WTC11 (cell line): Measurements from ENCODE around the gene USP10. TPM values are rescaled to one million over a fixed set of nuclear protein-coding genes. Genes with fewer than 3 reads are reported as not detected.

Experiments used
- ATAC-seq: fragments of 200-7000 bp; cut with Tn5 transposase; 2 replicates; pipeline ENCODE4 v1.10.0; 2021; ENCODE audit warnings: mild to moderate bottlenecking, moderate library complexity
- CTCF ChIA-PET: fragments of 300-600 bp; sonication (Branson Sonifier 250); formaldehyde crosslinking; loops from one replicate; lab custom pipeline; 2021; ENCODE audit warnings: antibody characterized with exemption; lab: Charles Lee
- POLR2A ChIA-PET: fragments of 350-600 bp; sonication (Branson Sonifier 250); formaldehyde crosslinking; loops from one replicate; lab custom pipeline; 2021; ENCODE audit warnings: antibody characterized with exemption; lab: Charles Lee
- DNase-seq: peaks from one replicate; pipeline ENCODE4 v3.0.0; 2021; ENCODE audit warnings: low spot score
- H3K27ac Mint-ChIP-seq: 2 replicates; pipeline ENCODE4 v1.8.0; 2021; ENCODE audit warnings: mixed read lengths
- H3K27me3 Mint-ChIP-seq: 2 replicates; pipeline ENCODE4 v1.8.0; 2021; ENCODE audit warnings: low read depth, mild to moderate bottlenecking, moderate library complexity, mixed read lengths
- H3K36me3 Mint-ChIP-seq: 2 replicates; pipeline ENCODE4 v1.8.0; 2021; ENCODE audit warnings: mixed read lengths
- H3K4me1 Mint-ChIP-seq: 2 replicates; pipeline ENCODE4 v1.8.0; 2022; ENCODE audit warnings: mixed read lengths
- H3K4me3 Mint-ChIP-seq: 2 replicates; pipeline ENCODE4 v1.8.0; 2021; ENCODE audit warnings: mild to moderate bottlenecking, moderate library complexity, mixed read lengths
- H3K9me3 Mint-ChIP-seq: 2 replicates; pipeline ENCODE4 v1.8.0; 2021; ENCODE audit warnings: mixed read lengths
- CREB1 ChIP-seq: sonication (generic); formaldehyde crosslinking; IDR thresholded peaks from 2 replicates; pipeline ENCODE4 v1.8.0; 2023; ENCODE audit warnings: mild to moderate bottlenecking, missing genetic modification reagents
- EMX1 ChIP-seq: fragments of 250-450 bp; sonication (Bioruptor Pico); IDR thresholded peaks from 2 replicates; pipeline ENCODE4 v1.8.0; 2021; ENCODE audit warnings: mild to moderate bottlenecking
- ESRRA ChIP-seq: sonication (generic); formaldehyde crosslinking; IDR thresholded peaks from 2 replicates; pipeline ENCODE4 v1.8.1; 2022; ENCODE audit warnings: mild to moderate bottlenecking, missing genetic modification reagents, borderline replicate concordance
- ETV6 ChIP-seq: sonication (generic); formaldehyde crosslinking; IDR thresholded peaks from 2 replicates; pipeline ENCODE4 v1.8.1; 2022; ENCODE audit warnings: mild to moderate bottlenecking, missing genetic modification reagents
- FOXJ3 ChIP-seq: sonication (generic); formaldehyde crosslinking; IDR thresholded peaks from 2 replicates; pipeline ENCODE4 v1.9.0; 2021; ENCODE audit warnings: missing genetic modification reagents, mild to moderate bottlenecking, borderline replicate concordance
- FOXK1 ChIP-seq: sonication (generic); formaldehyde crosslinking; IDR thresholded peaks from 2 replicates; pipeline ENCODE4 v1.8.0; 2022; ENCODE audit warnings: mild to moderate bottlenecking, moderate library complexity, missing genetic modification reagents
- FOXP1 ChIP-seq: sonication (generic); formaldehyde crosslinking; IDR thresholded peaks from 2 replicates; pipeline ENCODE4 v1.8.0; 2022; ENCODE audit warnings: missing genetic modification reagents, mild to moderate bottlenecking, moderate library complexity, borderline replicate concordance
- FOXP4 ChIP-seq: sonication (generic); formaldehyde crosslinking; IDR thresholded peaks from 2 replicates; pipeline ENCODE4 v1.8.0; 2022; ENCODE audit warnings: mild to moderate bottlenecking, missing genetic modification reagents
- GABPB1 ChIP-seq: sonication (generic); formaldehyde crosslinking; IDR thresholded peaks from 2 replicates; pipeline ENCODE4 v1.8.1; 2023; ENCODE audit warnings: mild to moderate bottlenecking, missing genetic modification reagents
- HMGA2 ChIP-seq: fragments of 250-450 bp; sonication (Bioruptor Pico); IDR thresholded peaks from 2 replicates; pipeline ENCODE4 v1.4.0; 2021; ENCODE audit warnings: mild to moderate bottlenecking, moderate library complexity
- JUN ChIP-seq: sonication (generic); formaldehyde crosslinking; IDR thresholded peaks from 2 replicates; pipeline ENCODE4 v1.8.0; 2023; ENCODE audit warnings: mild to moderate bottlenecking, missing genetic modification reagents
- MXD4 ChIP-seq: fragments of 250-450 bp; sonication (Bioruptor Pico); IDR thresholded peaks from 2 replicates; pipeline ENCODE4 v1.8.0; 2021; ENCODE audit warnings: mild to moderate bottlenecking, moderate library complexity, borderline replicate concordance
- MYBL2 ChIP-seq: sonication (generic); formaldehyde crosslinking; IDR thresholded peaks from 2 replicates; pipeline ENCODE4 v1.8.1; 2023; ENCODE audit warnings: mild to moderate bottlenecking, moderate library complexity, missing genetic modification reagents
- NR2C2 ChIP-seq: sonication (generic); formaldehyde crosslinking; IDR thresholded peaks from 2 replicates; pipeline ENCODE4 v1.8.0; 2022; ENCODE audit warnings: mild to moderate bottlenecking, missing genetic modification reagents
- PRRX2 ChIP-seq: fragments of 250-450 bp; sonication (Bioruptor Pico); IDR thresholded peaks from 2 replicates; pipeline ENCODE4 v1.8.0; 2021; ENCODE audit warnings: mild to moderate bottlenecking
- RORB ChIP-seq: fragments of 250-450 bp; sonication (Bioruptor Pico); IDR thresholded peaks from 2 replicates; pipeline ENCODE4 v1.9.0; 2021; ENCODE audit warnings: mild to moderate bottlenecking
- SMAD3 ChIP-seq: sonication (generic); formaldehyde crosslinking; IDR thresholded peaks from 2 replicates; pipeline ENCODE4 v1.8.0; 2022; ENCODE audit warnings: missing genetic modification reagents, mild to moderate bottlenecking, borderline replicate concordance
- TEAD4 ChIP-seq: sonication (generic); formaldehyde crosslinking; IDR thresholded peaks from 2 replicates; pipeline ENCODE4 v1.8.0; 2022; ENCODE audit warnings: mild to moderate bottlenecking, missing genetic modification reagents
- ZBTB21 ChIP-seq: sonication (generic); formaldehyde crosslinking; IDR thresholded peaks from 2 replicates; pipeline ENCODE4 v1.8.1; 2023; ENCODE audit warnings: mild to moderate bottlenecking, missing genetic modification reagents, borderline replicate concordance
- ZNF263 ChIP-seq: sonication (generic); formaldehyde crosslinking; IDR thresholded peaks from 2 replicates; pipeline ENCODE4 v1.8.1; 2022; ENCODE audit warnings: low read depth, mild to moderate bottlenecking, moderate library complexity, missing genetic modification reagents
- ZNF396 ChIP-seq: fragments of 250-450 bp; sonication (Bioruptor Pico); IDR thresholded peaks from 2 replicates; pipeline ENCODE4 v1.8.0; 2021; ENCODE audit warnings: mild to moderate bottlenecking, moderate library complexity, borderline replicate concordance
- ZSCAN18 ChIP-seq: fragments of 250-450 bp; sonication (Bioruptor Pico); IDR thresholded peaks from 2 replicates; pipeline ENCODE4 v2.1.2; 2022; ENCODE audit warnings: mild to moderate bottlenecking, moderate library complexity
- total RNA-seq: library from RNA; stranded (reverse); gene quantifications from 3 replicates; pipeline ENCODE4 v1.2.3, GENCODE V29; 2021
- TF ChIP-seq, protein P1 (sequence below): fragments of 250-450 bp; sonication (Bioruptor Pico); IDR thresholded peaks from 2 replicates; pipeline ENCODE4 v1.9.0; 2021; ENCODE audit warnings: mild to moderate bottlenecking, borderline replicate concordance
- TF ChIP-seq, protein P2 (sequence below): sonication (generic); formaldehyde crosslinking; IDR thresholded peaks from 2 replicates; pipeline ENCODE4 v1.8.0; 2022; ENCODE audit warnings: mild to moderate bottlenecking, missing genetic modification reagents
- TF ChIP-seq, protein P3 (sequence below): sonication (generic); formaldehyde crosslinking; conservative IDR thresholded peaks from 2 replicates; pipeline ENCODE4 v1.8.1; 2022; ENCODE audit warnings: mild to moderate bottlenecking, missing genetic modification reagents
- TF ChIP-seq, protein P4 (sequence below): sonication (generic); formaldehyde crosslinking; IDR thresholded peaks from 2 replicates; pipeline ENCODE4 v1.8.1; 2023; ENCODE audit warnings: mild to moderate bottlenecking, moderate library complexity, missing genetic modification reagents

Gene USP10
- total RNA-seq, 1 experiment from 2014 or later, result 138 TPM

- Mint-ChIP-seq H3K4me3 (no peak overlapping the region), H3K27ac (peak overlapping the region; percentile 93)
Measured at GRCh38 chr16:84737192-84738011, 37.6 kb downstream of the USP10 start.

DNA sequence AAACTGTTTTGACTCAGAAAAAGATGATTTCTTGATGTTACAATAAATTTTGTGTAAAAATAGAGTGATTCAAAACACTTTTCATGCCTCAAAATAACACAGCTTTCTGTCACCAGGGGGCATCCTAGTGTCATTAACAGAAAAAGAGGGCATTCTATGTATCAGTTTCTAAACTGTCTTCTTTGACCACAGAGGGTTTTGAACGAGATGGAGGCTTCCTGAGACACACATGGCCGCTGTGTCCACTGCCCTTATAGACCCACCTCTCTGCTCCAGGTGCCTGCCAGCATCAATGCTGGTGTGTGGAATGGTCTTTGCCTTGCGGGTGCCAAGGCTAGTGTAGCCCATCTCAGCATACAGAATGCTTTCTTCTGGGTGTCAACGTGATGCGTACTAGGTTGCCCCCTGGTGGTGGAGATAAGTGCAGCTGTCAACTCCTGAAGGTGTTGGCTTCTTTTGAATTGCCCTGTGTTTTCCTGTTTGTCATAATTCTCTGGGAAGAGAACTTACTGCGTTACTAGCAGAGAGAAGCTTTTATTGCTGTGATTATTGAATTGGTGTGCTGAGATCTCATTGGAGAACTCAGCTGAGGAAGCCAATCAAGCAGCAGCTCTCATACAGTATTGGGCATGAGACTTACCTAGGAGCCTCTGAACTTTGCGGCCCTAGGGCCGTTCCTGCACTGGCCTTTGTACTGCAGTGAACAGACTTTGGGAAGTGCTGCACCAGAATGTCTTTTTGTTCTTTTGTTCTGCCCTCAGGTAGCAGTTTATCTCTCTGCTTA lies 38.6 kb downstream of the USP10 start:
- ChIA-PET CTCF (interaction anchor here (0.6 to 6.1 kb wide), 46 partner anchors 9 to 1192 kb away, joined by 3 to 86 read pairs (median 5); partner anchors contain the start of gene CRISPLD2), POLR2A (interaction anchor here (1.5 kb wide), 1 partner anchor 66 kb away, joined by 4 read pairs; no protein-coding TSS in a partner anchor)
- H3K27ac Mint-ChIP-seq, result 0 out of 2 replicates have a peak overlapping the region, but pooled peaks have one; percentile 89
- no peak overlapping the region for H3K4me3 Mint-ChIP-seq
- peak; percentile 70 for ATAC-seq
- no peaks in the 10 kb centered on the region for H3K9me3 Mint-ChIP-seq
- H3K27me3 Mint-ChIP-seq, result no peaks in the 10 kb centered on the region
- peaks cover 88% of the 10 kb centered on the region for H3K4me1 Mint-ChIP-seq
- H3K36me3 Mint-ChIP-seq, result 0 out of 2 replicates have a peak, but pooled peaks cover 3% of the 10 kb centered on the region
- DNase-seq, result peak; percentile 82
- TF ChIP-seq NR2C2 (no peak), HMGA2 (CRISPR knock-in tag) (no peak), RORB (CRISPR knock-in tag) (no peak), FOXP4 (CRISPR knock-in tag) (0 out of 2 replicates have a peak, but pooled peaks have one; percentile 23), MXD4 (CRISPR knock-in tag) (no peak), ETV6 (CRISPR knock-in tag) (peak; percentile 50; the same call in 1 of the 2 replicates), GABPB1 (peak; percentile 30; the same call in 1 of the 2 replicates), ESRRA (CRISPR knock-in tag) (no peak), JUN (CRISPR knock-in tag) (no peak)
- TF ChIP-seq, protein P1, sequence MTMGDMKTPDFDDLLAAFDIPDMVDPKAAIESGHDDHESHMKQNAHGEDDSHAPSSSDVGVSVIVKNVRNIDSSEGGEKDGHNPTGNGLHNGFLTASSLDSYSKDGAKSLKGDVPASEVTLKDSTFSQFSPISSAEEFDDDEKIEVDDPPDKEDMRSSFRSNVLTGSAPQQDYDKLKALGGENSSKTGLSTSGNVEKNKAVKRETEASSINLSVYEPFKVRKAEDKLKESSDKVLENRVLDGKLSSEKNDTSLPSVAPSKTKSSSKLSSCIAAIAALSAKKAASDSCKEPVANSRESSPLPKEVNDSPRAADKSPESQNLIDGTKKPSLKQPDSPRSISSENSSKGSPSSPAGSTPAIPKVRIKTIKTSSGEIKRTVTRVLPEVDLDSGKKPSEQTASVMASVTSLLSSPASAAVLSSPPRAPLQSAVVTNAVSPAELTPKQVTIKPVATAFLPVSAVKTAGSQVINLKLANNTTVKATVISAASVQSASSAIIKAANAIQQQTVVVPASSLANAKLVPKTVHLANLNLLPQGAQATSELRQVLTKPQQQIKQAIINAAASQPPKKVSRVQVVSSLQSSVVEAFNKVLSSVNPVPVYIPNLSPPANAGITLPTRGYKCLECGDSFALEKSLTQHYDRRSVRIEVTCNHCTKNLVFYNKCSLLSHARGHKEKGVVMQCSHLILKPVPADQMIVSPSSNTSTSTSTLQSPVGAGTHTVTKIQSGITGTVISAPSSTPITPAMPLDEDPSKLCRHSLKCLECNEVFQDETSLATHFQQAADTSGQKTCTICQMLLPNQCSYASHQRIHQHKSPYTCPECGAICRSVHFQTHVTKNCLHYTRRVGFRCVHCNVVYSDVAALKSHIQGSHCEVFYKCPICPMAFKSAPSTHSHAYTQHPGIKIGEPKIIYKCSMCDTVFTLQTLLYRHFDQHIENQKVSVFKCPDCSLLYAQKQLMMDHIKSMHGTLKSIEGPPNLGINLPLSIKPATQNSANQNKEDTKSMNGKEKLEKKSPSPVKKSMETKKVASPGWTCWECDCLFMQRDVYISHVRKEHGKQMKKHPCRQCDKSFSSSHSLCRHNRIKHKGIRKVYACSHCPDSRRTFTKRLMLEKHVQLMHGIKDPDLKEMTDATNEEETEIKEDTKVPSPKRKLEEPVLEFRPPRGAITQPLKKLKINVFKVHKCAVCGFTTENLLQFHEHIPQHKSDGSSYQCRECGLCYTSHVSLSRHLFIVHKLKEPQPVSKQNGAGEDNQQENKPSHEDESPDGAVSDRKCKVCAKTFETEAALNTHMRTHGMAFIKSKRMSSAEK (CRISPR knock-in tag), result no peak

More at GRCh38 chr16:84737192-84738011, 37.6 kb downstream of the USP10 start:
- DNase-seq (no peak), ATAC-seq (no peak)
- POLR2A ChIA-PET, result interaction anchor here (1.5 kb wide), 1 partner anchor 65 kb away, joined by 4 read pairs; no protein-coding TSS in a partner anchor
- Mint-ChIP-seq H3K27me3 (no peaks in the 10 kb centered on the region), H3K36me3 (0 out of 2 replicates have a peak, but pooled peaks cover 3% of the 10 kb centered on the region), H3K9me3 (no peaks in the 10 kb centered on the region), H3K4me1 (peaks cover 88% of the 10 kb centered on the region)
- TF ChIP-seq, protein P2, sequence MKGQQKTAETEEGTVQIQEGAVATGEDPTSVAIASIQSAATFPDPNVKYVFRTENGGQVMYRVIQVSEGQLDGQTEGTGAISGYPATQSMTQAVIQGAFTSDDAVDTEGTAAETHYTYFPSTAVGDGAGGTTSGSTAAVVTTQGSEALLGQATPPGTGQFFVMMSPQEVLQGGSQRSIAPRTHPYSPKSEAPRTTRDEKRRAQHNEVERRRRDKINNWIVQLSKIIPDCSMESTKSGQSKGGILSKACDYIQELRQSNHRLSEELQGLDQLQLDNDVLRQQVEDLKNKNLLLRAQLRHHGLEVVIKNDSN (CRISPR knock-in tag), result no peak
- TF ChIP-seq EMX1 (CRISPR knock-in tag) (no peak), ZNF396 (no peak), ZBTB21 (no peak), FOXK1 (CRISPR knock-in tag) (no peak), PRRX2 (CRISPR knock-in tag) (no peak), ETV6 (CRISPR knock-in tag) (no peak), CREB1 (CRISPR knock-in tag) (no peak), ZNF263 (no peak), NR2C2 (no peak), ESRRA (CRISPR knock-in tag) (no peak), FOXJ3 (CRISPR knock-in tag) (no peak), ZSCAN18 (no peak), SMAD3 (CRISPR knock-in tag) (no peak), TEAD4 (CRISPR knock-in tag) (no peak), FOXP1 (CRISPR knock-in tag) (no peak), MYBL2 (CRISPR knock-in tag) (no peak)
- TF ChIP-seq, protein P3, sequence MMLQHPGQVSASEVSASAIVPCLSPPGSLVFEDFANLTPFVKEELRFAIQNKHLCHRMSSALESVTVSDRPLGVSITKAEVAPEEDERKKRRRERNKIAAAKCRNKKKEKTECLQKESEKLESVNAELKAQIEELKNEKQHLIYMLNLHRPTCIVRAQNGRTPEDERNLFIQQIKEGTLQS (CRISPR knock-in tag), result no peak
- TF ChIP-seq, protein P4, sequence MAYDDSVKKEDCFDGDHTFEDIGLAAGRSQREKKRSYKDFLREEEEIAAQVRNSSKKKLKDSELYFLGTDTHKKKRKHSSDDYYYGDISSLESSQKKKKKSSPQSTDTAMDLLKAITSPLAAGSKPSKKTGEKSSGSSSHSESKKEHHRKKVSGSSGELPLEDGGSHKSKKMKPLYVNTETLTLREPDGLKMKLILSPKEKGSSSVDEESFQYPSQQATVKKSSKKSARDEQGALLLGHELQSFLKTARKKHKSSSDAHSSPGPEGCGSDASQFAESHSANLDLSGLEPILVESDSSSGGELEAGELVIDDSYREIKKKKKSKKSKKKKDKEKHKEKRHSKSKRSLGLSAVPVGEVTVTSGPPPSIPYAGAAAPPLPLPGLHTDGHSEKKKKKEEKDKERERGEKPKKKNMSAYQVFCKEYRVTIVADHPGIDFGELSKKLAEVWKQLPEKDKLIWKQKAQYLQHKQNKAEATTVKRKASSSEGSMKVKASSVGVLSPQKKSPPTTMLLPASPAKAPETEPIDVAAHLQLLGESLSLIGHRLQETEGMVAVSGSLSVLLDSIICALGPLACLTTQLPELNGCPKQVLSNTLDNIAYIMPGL (CRISPR knock-in tag), result no peak
- CTCF ChIA-PET, result interaction anchor here (0.6 to 6.1 kb wide), 38 partner anchors 10 to 1699 kb away, joined by 3 to 86 read pairs (median 6); partner anchors contain the start of gene CRISPLD2
